Parathyroid adenoma (tissue), 2 donors: ENCODE results near the gene APPBP2.
"Not testable (repeated sequence)": the region's sequence is repeated elsewhere in the genome, so short reads cannot be mapped to it uniquely, and the experiment has no call there.

Source experiments
- H2AFZ ChIP-seq: fragments of 300-600 bp; sonication (generic); one replicate; pipeline ENCODE4 v1.7.0; 2017; ENCODE audit warnings: antibody characterized with exemption, mild to moderate bottlenecking
- H3K27ac ChIP-seq: fragments of 300-600 bp; sonication (generic); one replicate; pipeline ENCODE4 v1.7.0; 2017
- H3K27me3 ChIP-seq: fragments of 300-600 bp; sonication (generic); one replicate; pipeline ENCODE4 v1.7.0; 2017; ENCODE audit warnings: low read length; ENCODE audit not compliant: control insufficient read depth, insufficient read depth
- H3K36me3 ChIP-seq: fragments of 300-600 bp; sonication (generic); one replicate; pipeline ENCODE4 v1.7.0; 2017; ENCODE audit warnings: low read length; ENCODE audit not compliant: control insufficient read depth, insufficient read depth
- H3K4me1 ChIP-seq: fragments of 300-600 bp; sonication (generic); one replicate; pipeline ENCODE4 v1.7.0; 2017; ENCODE audit warnings: control low read depth
- H3K4me2 ChIP-seq: fragments of 300-600 bp; sonication (generic); one replicate; pipeline ENCODE4 v1.7.0; 2017; ENCODE audit warnings: low read length
- H3K4me3 ChIP-seq: fragments of 300-600 bp; sonication (generic); one replicate; pipeline ENCODE4 v1.7.0; 2017; ENCODE audit warnings: low read depth, low read length
- H3K79me2 ChIP-seq: fragments of 300-600 bp; sonication (generic); one replicate; pipeline ENCODE4 v1.7.0; 2017; ENCODE audit warnings: control low read depth
- H3K9ac ChIP-seq: fragments of 300-600 bp; sonication (generic); one replicate; pipeline ENCODE4 v1.7.0; 2017; ENCODE audit warnings: mild to moderate bottlenecking
- H3K9me3 ChIP-seq: fragments of 300-600 bp; sonication (generic); one replicate; pipeline ENCODE4 v1.7.0; 2017; ENCODE audit warnings: low read length; ENCODE audit not compliant: control insufficient read depth
- CTCF ChIP-seq: fragments of 300-600 bp; sonication (generic); IDR thresholded peaks from one replicate; pipeline ENCODE4 v1.7.0; 2017; ENCODE audit warnings: antibody characterized with exemption, mild to moderate bottlenecking
- donor health status: primary hyperparathyroidism.

The APPBP2 gene

GRCh38 chr17:60491771-60492170 lies 34.3 kb downstream of the APPBP2 start:
- Histone ChIP-seq H2AFZ (no peak overlapping the region), H3K27ac (no peak overlapping the region), H3K9me3 (no peaks in the 10 kb centered on the region), H3K4me3 (no peak overlapping the region), H3K79me2 (peaks cover 11% of the 10 kb centered on the region), H3K4me2 (no peak overlapping the region), H3K27me3 (no peaks in the 10 kb centered on the region), H3K9ac (no peak overlapping the region), H3K36me3 (no peaks in the 10 kb centered on the region), H3K4me1 (no peaks in the 10 kb centered on the region)
- no peak for TF ChIP-seq CTCF

- not testable (repeated sequence) for H2AFZ ChIP-seq, H3K4me1 ChIP-seq, H3K4me3 ChIP-seq, H3K9me3 ChIP-seq, H3K79me2 ChIP-seq, H3K27ac ChIP-seq, H3K27me3 ChIP-seq, H3K9ac ChIP-seq, H3K36me3 ChIP-seq, H3K4me2 ChIP-seq
Measured at GRCh38 chr17:60490594-60490993, 35.4 kb downstream of the APPBP2 start.

GRCh38 chr17:60481604-60482003 lies 44.4 kb downstream of the APPBP2 start:
- Histone ChIP-seq H3K4me2 (no peak overlapping the region), H3K27me3 (no peaks in the 10 kb centered on the region), H3K4me3 (no peak overlapping the region), H3K4me1 (no peaks in the 10 kb centered on the region), H3K27ac (no peak overlapping the region), H2AFZ (no peak overlapping the region), H3K9ac (no peak overlapping the region), H3K36me3 (no peaks in the 10 kb centered on the region), H3K9me3 (no peaks in the 10 kb centered on the region), H3K79me2 (no peaks in the 10 kb centered on the region)
- no peak for TF ChIP-seq CTCF

- Histone ChIP-seq H3K27me3 (no peaks in the 10 kb centered on the region), H2AFZ (no peak overlapping the region), H3K4me2 (no peak overlapping the region), H3K27ac (no peak overlapping the region), H3K9ac (no peak overlapping the region), H3K36me3 (no peaks in the 10 kb centered on the region), H3K4me1 (peaks cover 6% of the 10 kb centered on the region), H3K9me3 (no peaks in the 10 kb centered on the region), H3K79me2 (no peaks in the 10 kb centered on the region), H3K4me3 (no peak overlapping the region)
- TF ChIP-seq CTCF = no peak
Measured at GRCh38 chr17:60473788-60474187, 52.3 kb downstream of the APPBP2 start.

- H3K36me3 ChIP-seq = no peaks in the 10 kb centered on the region
- H3K4me1 ChIP-seq = peaks cover 6% of the 10 kb centered on the region
- TF ChIP-seq CTCF = no peak
- no peak overlapping the region for H3K4me2 ChIP-seq
- H3K9ac ChIP-seq = no peak overlapping the region
- H3K9me3 ChIP-seq = no peaks in the 10 kb centered on the region
- H3K4me3 ChIP-seq = no peak overlapping the region
- H3K79me2 ChIP-seq = no peaks in the 10 kb centered on the region
- no peak overlapping the region for H3K27ac ChIP-seq
- no peaks in the 10 kb centered on the region for H3K27me3 ChIP-seq
- no peak overlapping the region for H2AFZ ChIP-seq
Measured at GRCh38 chr17:60472449-60472848, 53.6 kb downstream of the APPBP2 start.
